ENCODE measurements around the gene ZMYND10. TPM values are rescaled to one million over a fixed set of nuclear protein-coding genes. Genes with fewer than 3 reads are reported as not detected.
A peak's percentile ranks its signal among the peaks of the same experiment; 100 is the strongest.

The ZMYND10 gene
- total RNA-seq, 4 donors from 2014 or later = 0.30 to 1.7 (median 1.3) TPM; not detected in 1

GRCh38 chr3:50388720-50389413 is 43.3 kb upstream of the ZMYND10 start:
- Histone ChIP-seq H3K9me3 (no peaks in the 10 kb centered on the region), H3K27me3 (no peaks in the 10 kb centered on the region), H3K4me3 (no peak overlapping the region), H3K27ac (no peak overlapping the region), H3K36me3 (no peaks in the 10 kb centered on the region), H3K4me1 (peaks cover 0 to 26% (median 4%) of the 10 kb centered on the region in 4 donors)
- 64 to 69% methylated on average over 16 to 22 of the region's 22 CpGs for WGBS, 2 donors
- TF ChIP-seq EP300 (IDR thresholded peaks at IDR 0.05) (no peak), CTCF (IDR thresholded peaks at IDR 0.05) (no peak), POLR2A (IDR thresholded peaks at IDR 0.05) (no peak)
- no peak for DNase-seq (ENCODE audit: low spot score in 2 of 2)

GRCh38 chr3:50388016-50388719 is 42.6 kb upstream of the ZMYND10 start:
- Histone ChIP-seq H3K4me1 (peaks cover 0 to 31% (median 4%) of the 10 kb centered on the region in 4 donors), H3K9me3 (no peaks in the 10 kb centered on the region), H3K27ac (no peak overlapping the region), H3K4me3 (no peak overlapping the region), H3K36me3 (no peaks in the 10 kb centered on the region), H3K27me3 (no peaks in the 10 kb centered on the region)
- DNase-seq (ENCODE audit: low spot score in 2 of 2) = no peak
- WGBS, 2 donors = 75% methylated on average over 21 to 25 of the region's 25 CpGs
- TF ChIP-seq EP300 (IDR thresholded peaks at IDR 0.05) (no peak), CTCF (IDR thresholded peaks at IDR 0.05) (peak in 4 of 5 experiments; percentile 23 to 44 (median 34)), POLR2A (IDR thresholded peaks at IDR 0.05) (no peak)

- TF ChIP-seq POLR2A (IDR thresholded peaks at IDR 0.05) = no peak
- TF ChIP-seq EP300 (IDR thresholded peaks at IDR 0.05) = no peak
- TF ChIP-seq CTCF (IDR thresholded peaks at IDR 0.05) = no peak
- no peaks in the 10 kb centered on the region for H3K9me3 ChIP-seq
- no peaks in the 10 kb centered on the region for H3K36me3 ChIP-seq
- no peak for DNase-seq (ENCODE audit: low spot score in 2 of 2)
- peaks cover 0 to 27% (median 8%) of the 10 kb centered on the region in 4 donors for H3K4me1 ChIP-seq
- 78 to 82% methylated on average over 13 of the region's 13 CpGs for WGBS, 2 donors
- H3K27ac ChIP-seq = no peak overlapping the region
- H3K4me3 ChIP-seq = no peak overlapping the region
- H3K27me3 ChIP-seq = no peaks in the 10 kb centered on the region
These were observed 40.2 kb upstream of the ZMYND10 start for GRCh38 chr3:50385754-50386153.

- TF ChIP-seq POLR2A (IDR thresholded peaks at IDR 0.05) (no peak), EP300 (IDR thresholded peaks at IDR 0.05) (no peak), CTCF (IDR thresholded peaks at IDR 0.05) (no peak)
- Histone ChIP-seq H3K36me3 (no peaks in the 10 kb centered on the region), H3K4me3 (no peak overlapping the region), H3K27me3 (no peaks in the 10 kb centered on the region), H3K4me1 (peaks cover 0 to 20% (median 5%) of the 10 kb centered on the region in 4 donors), H3K27ac (no peak overlapping the region), H3K9me3 (no peaks in the 10 kb centered on the region)
- 62 to 77% methylated on average over 5 to 6 of the region's 6 CpGs for WGBS, 2 donors
- DNase-seq (ENCODE audit: low spot score in 2 of 2) = no peak
These were observed 38.2 kb upstream of the ZMYND10 start for GRCh38 chr3:50383750-50384149.

GRCh38 chr3:50382722-50383121 is 37.2 kb upstream of the ZMYND10 start:
- H3K27ac ChIP-seq = peak overlapping the region in 2 of 4 donors; percentile 27 to 50
- no peak for TF ChIP-seq EP300 (IDR thresholded peaks at IDR 0.05)

More at GRCh38 chr3:50382722-50383121, 37.2 kb upstream of the ZMYND10 start:
- H3K4me1 ChIP-seq = peaks cover 0 to 20% (median 5%) of the 10 kb centered on the region in 4 donors
- H3K36me3 ChIP-seq = no peaks in the 10 kb centered on the region
- H3K9me3 ChIP-seq = no peaks in the 10 kb centered on the region
- no peaks in the 10 kb centered on the region for H3K27me3 ChIP-seq
- WGBS, 2 donors = 83 to 86% methylated on average over 12 of the region's 12 CpGs
- DNase-seq (ENCODE audit: low spot score in 2 of 2) = no peak
- no peak overlapping the region for H3K4me3 ChIP-seq
